BLaER1 (cell line): Measurements from ENCODE around the gene LMBRD1.

ENCODE experiments used
- H3K27ac ChIP-seq: shearing (Covaris generic); formaldehyde crosslinking; 2 replicates; pipeline ENCODE4 v1.8.1; 2022
- H3K27me3 ChIP-seq: shearing (Covaris generic); formaldehyde crosslinking; 2 replicates; pipeline ENCODE4 v1.8.1; 2022
- H3K36me3 ChIP-seq: shearing (Covaris generic); formaldehyde crosslinking; 2 replicates; pipeline ENCODE4 v1.8.1; 2022
- H3K4me1 ChIP-seq: shearing (Covaris generic); formaldehyde crosslinking; 2 replicates; pipeline ENCODE4 v1.8.1; 2022
- H3K4me2 ChIP-seq: shearing (Covaris generic); formaldehyde crosslinking; 2 replicates; pipeline ENCODE4 v1.8.1; 2022
- H3K4me3 ChIP-seq: shearing (Covaris generic); formaldehyde crosslinking; 2 replicates; pipeline ENCODE4 v1.8.1; 2022
- H3K9ac ChIP-seq: shearing (Covaris generic); formaldehyde crosslinking; 2 replicates; pipeline ENCODE4 v1.8.1; 2022
- H3K9me3 ChIP-seq: shearing (Covaris generic); formaldehyde crosslinking; 2 replicates; pipeline ENCODE4 v1.8.1; 2022
- H4K20me1 ChIP-seq: shearing (Covaris generic); formaldehyde crosslinking; 2 replicates; pipeline ENCODE4 v1.8.1; 2022
- Cebpa-rat ChIP-seq: shearing (Covaris generic); IDR thresholded peaks from 2 replicates; pipeline ENCODE4 v1.8.1; 2022

The LMBRD1 gene

GRCh38 chr6:69820018-69820417 is 23.2 kb upstream of the LMBRD1 start:
- Histone ChIP-seq H3K4me1 (peaks cover 16% of the 10 kb centered on the region), H3K4me3 (no peak overlapping the region), H3K27ac (no peak overlapping the region), H3K9me3 (no peaks in the 10 kb centered on the region), H3K9ac (no peak overlapping the region), H3K27me3 (no peaks in the 10 kb centered on the region), H3K4me2 (no peak overlapping the region), H3K36me3 (no peaks in the 10 kb centered on the region), H4K20me1 (no peaks in the 10 kb centered on the region)
- no peak for TF ChIP-seq Cebpa-rat

GRCh38 chr6:69819138-69819537 is 22.3 kb upstream of the LMBRD1 start:
- Histone ChIP-seq H3K4me1 (peaks cover 19% of the 10 kb centered on the region), H4K20me1 (no peaks in the 10 kb centered on the region), H3K4me3 (no peak overlapping the region), H3K9ac (no peak overlapping the region), H3K4me2 (no peak overlapping the region), H3K27ac (no peak overlapping the region), H3K27me3 (no peaks in the 10 kb centered on the region), H3K9me3 (no peaks in the 10 kb centered on the region), H3K36me3 (no peaks in the 10 kb centered on the region)
- no peak for TF ChIP-seq Cebpa-rat

GRCh38 chr6:69818223-69818930 is 21.6 kb upstream of the LMBRD1 start:
- H3K4me2 ChIP-seq: no peak overlapping the region
- no peak overlapping the region for H3K27ac ChIP-seq
- H3K4me3 ChIP-seq: no peak overlapping the region
- H3K9ac ChIP-seq: no peak overlapping the region
- H3K36me3 ChIP-seq: no peaks in the 10 kb centered on the region
- peaks cover 24% of the 10 kb centered on the region for H3K4me1 ChIP-seq
- no peaks in the 10 kb centered on the region for H4K20me1 ChIP-seq
- no peaks in the 10 kb centered on the region for H3K9me3 ChIP-seq
- no peak for TF ChIP-seq Cebpa-rat
- H3K27me3 ChIP-seq: no peaks in the 10 kb centered on the region

GRCh38 chr6:69817358-69817757 is 20.5 kb upstream of the LMBRD1 start:
- Histone ChIP-seq H3K4me1 (peaks cover 31% of the 10 kb centered on the region), H3K9me3 (no peaks in the 10 kb centered on the region), H3K4me2 (no peak overlapping the region), H3K4me3 (no peak overlapping the region), H3K9ac (no peak overlapping the region), H3K27ac (no peak overlapping the region), H3K36me3 (no peaks in the 10 kb centered on the region), H3K27me3 (no peaks in the 10 kb centered on the region), H4K20me1 (no peaks in the 10 kb centered on the region)
- no peak for TF ChIP-seq Cebpa-rat

GRCh38 chr6:69816569-69816968 is 19.8 kb upstream of the LMBRD1 start:
- no peak overlapping the region for H3K9ac ChIP-seq
- no peaks in the 10 kb centered on the region for H3K36me3 ChIP-seq
- no peak overlapping the region for H3K4me2 ChIP-seq
- H3K27me3 ChIP-seq: no peaks in the 10 kb centered on the region
- no peak for TF ChIP-seq Cebpa-rat
- peaks cover 31% of the 10 kb centered on the region for H3K4me1 ChIP-seq
- no peaks in the 10 kb centered on the region for H3K9me3 ChIP-seq
- no peak overlapping the region for H3K4me3 ChIP-seq
- H3K27ac ChIP-seq: no peak overlapping the region
- H4K20me1 ChIP-seq: no peaks in the 10 kb centered on the region

GRCh38 chr6:69816026-69816425 is 19.2 kb upstream of the LMBRD1 start:
- Histone ChIP-seq H3K9ac (no peak overlapping the region), H4K20me1 (no peaks in the 10 kb centered on the region), H3K27me3 (no peaks in the 10 kb centered on the region), H3K4me3 (no peak overlapping the region), H3K4me1 (peaks cover 31% of the 10 kb centered on the region), H3K36me3 (no peaks in the 10 kb centered on the region), H3K4me2 (peak overlapping the region; percentile 46; the same call in 1 of the 2 replicates), H3K9me3 (no peaks in the 10 kb centered on the region), H3K27ac (no peak overlapping the region)
- no peak for TF ChIP-seq Cebpa-rat

- Histone ChIP-seq H3K27me3 (no peaks in the 10 kb centered on the region), H3K36me3 (no peaks in the 10 kb centered on the region), H3K9me3 (0 out of 2 replicates have a peak, but pooled peaks cover 3% of the 10 kb centered on the region), H3K9ac (no peak overlapping the region), H4K20me1 (no peaks in the 10 kb centered on the region), H3K4me3 (no peak overlapping the region), H3K4me2 (peak overlapping the region; percentile 37), H3K4me1 (peaks cover 31% of the 10 kb centered on the region), H3K27ac (no peak overlapping the region)
- no peak for TF ChIP-seq Cebpa-rat
These were observed 16.7 kb upstream of the LMBRD1 start for GRCh38 chr6:69813508-69813907.

GRCh38 chr6:69812746-69813427 is 16.1 kb upstream of the LMBRD1 start:
- no peak overlapping the region for H3K9ac ChIP-seq
- no peaks in the 10 kb centered on the region for H3K36me3 ChIP-seq
- H3K4me3 ChIP-seq: no peak overlapping the region
- no peaks in the 10 kb centered on the region for H4K20me1 ChIP-seq
- H3K4me2 ChIP-seq: peak overlapping the region; percentile 37
- H3K27ac ChIP-seq: no peak overlapping the region
- no peaks in the 10 kb centered on the region for H3K27me3 ChIP-seq
- no peak for TF ChIP-seq Cebpa-rat
- 0 out of 2 replicates have a peak, but pooled peaks cover 7% of the 10 kb centered on the region for H3K9me3 ChIP-seq
- H3K4me1 ChIP-seq: peaks cover 31% of the 10 kb centered on the region

- Histone ChIP-seq H3K9me3 (0 out of 2 replicates have a peak, but pooled peaks cover 8% of the 10 kb centered on the region), H3K27me3 (no peaks in the 10 kb centered on the region), H3K36me3 (no peaks in the 10 kb centered on the region), H3K4me3 (no peak overlapping the region), H3K9ac (no peak overlapping the region), H3K4me2 (no peak overlapping the region), H4K20me1 (no peaks in the 10 kb centered on the region), H3K4me1 (no peaks in the 10 kb centered on the region), H3K27ac (no peak overlapping the region)
- no peak for TF ChIP-seq Cebpa-rat
These were observed 6.2 kb upstream of the LMBRD1 start for GRCh38 chr6:69802995-69803394.

- Histone ChIP-seq H3K27me3 (no peaks in the 10 kb centered on the region), H4K20me1 (no peaks in the 10 kb centered on the region), H3K4me1 (no peaks in the 10 kb centered on the region), H3K9me3 (no peaks in the 10 kb centered on the region), H3K27ac (no peak overlapping the region), H3K36me3 (no peaks in the 10 kb centered on the region), H3K4me3 (no peak overlapping the region), H3K4me2 (no peak overlapping the region), H3K9ac (no peak overlapping the region)
- no peak for TF ChIP-seq Cebpa-rat
These were observed 4.9 kb upstream of the LMBRD1 start for GRCh38 chr6:69801711-69802110.
